Left lung (tissue), 10 donors: ENCODE results near the gene RGS10. TPM values are rescaled to one million over a fixed set of nuclear protein-coding genes. Genes with fewer than 3 reads are reported as not detected.

Experiments
- ATAC-seq: fragments of 200-7000 bp; cut with Tn5 transposase; one replicate; pipeline ENCODE4 v1.9.1; 2020; ENCODE audit warnings: moderate library complexity
- DNase-seq, 4 donors: peaks; one replicate each; pipeline ENCODE4 v3.0.0-alpha.2; 2013 to 2020
- H3K27ac ChIP-seq, 2 donors: fragments of 200-600 bp; sonication (generic) in 1 of 2; one replicate each; pipeline versions ENCODE4 v1.5.0 to v1.8.0; 2020 to 2021
- H3K27me3 ChIP-seq, 2 donors: fragments of 200-600 bp; sonication (generic) in 1 of 2; one replicate each; pipeline versions ENCODE4 v1.5.0 to v1.8.0; 2020 to 2021
- H3K36me3 ChIP-seq, 2 donors: fragments of 200-600 bp; sonication (generic) in 1 of 2; one replicate each; pipeline versions ENCODE4 v1.5.0 to v1.8.0; 2020 to 2021
- H3K4me1 ChIP-seq, 2 donors: fragments of 200-600 bp; one replicate each; pipeline ENCODE4 v1.8.0; 2021
- H3K4me3 ChIP-seq, 2 donors: fragments of 200-600 bp; sonication (generic) in 1 of 2; one replicate each; pipeline versions ENCODE4 v1.5.0 to v1.8.0; 2020 to 2021; ENCODE audit warnings: mild to moderate bottlenecking in 1 of 2
- H3K9me3 ChIP-seq, 2 donors: fragments of 200-600 bp; sonication (generic) in 1 of 2; one replicate each; pipeline versions ENCODE4 v1.5.0 to v1.8.0; 2020 to 2021
- intact Hi-C, 2 donors: fragments of 100-400 bp; cut with DNase I; formaldehyde crosslinking; loops; one replicate each; pipeline versions ENCODE4 v1.11.2 to v1.14.2; 2022
- polyA plus RNA-seq, 6 donors: library from polyadenylated mRNA; unstranded; fragments of 120-200 nt; gene quantifications; one replicate each; pipeline ENCODE4 v1.2.1, GENCODE V29; 2013; ENCODE audit not compliant: insufficient read length in 6 of 6
- total RNA-seq, 2 donors: library from RNA; stranded (reverse); fragmentation: NEBNext Ultra II Directional; extraction: Animal tissue kit (Norgen Biotek cat#: 25700); gene quantifications; one replicate each; pipeline ENCODE4 v1.2.1, GENCODE V29; 2021
- TF ChIP-seq, protein P1 (sequence below), 2 donors: fragments of 200-600 bp; sonication (generic) in 1 of 2; IDR thresholded peaks; one replicate each; pipeline versions ENCODE4 v1.5.0 to v1.8.0; 2021; ENCODE audit warnings: antibody characterized with exemption in 2 of 2
- donor health status: DM: no; HTN: yes; CAD: no.
- donor health status: DM: no; HTN: no; CAD: no.

RGS10 gene
- total and polyA plus RNA-seq, 8 donors = 9.8 to 26.7 (median 13.3) TPM

DNA sequence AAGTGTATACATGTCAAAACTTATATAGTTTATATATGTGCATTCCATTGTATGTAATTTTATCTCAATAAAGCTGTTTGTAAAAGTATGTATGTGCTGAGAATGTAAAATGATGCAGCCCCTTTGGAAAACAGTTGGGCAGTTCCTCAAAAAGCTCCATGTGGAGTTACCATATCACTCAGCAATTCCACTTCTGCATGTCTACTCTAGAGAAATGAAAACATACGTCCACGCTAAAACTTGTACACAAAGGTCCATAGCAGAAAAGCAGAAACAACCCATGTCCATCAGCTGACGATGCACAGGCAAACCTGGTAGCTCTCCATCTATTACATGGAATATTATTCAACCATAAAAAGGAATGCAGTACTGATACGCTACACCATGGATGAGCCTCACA, 8.3 kb upstream of the RGS10 start:
- H3K27ac ChIP-seq = no peak overlapping the region
- H3K36me3 ChIP-seq = no peaks in the 10 kb centered on the region
- H3K27me3 ChIP-seq = peaks cover 3 to 4% of the 10 kb centered on the region in 2 donors
- no peaks in the 10 kb centered on the region for H3K4me1 ChIP-seq
- TF ChIP-seq, protein P1, sequence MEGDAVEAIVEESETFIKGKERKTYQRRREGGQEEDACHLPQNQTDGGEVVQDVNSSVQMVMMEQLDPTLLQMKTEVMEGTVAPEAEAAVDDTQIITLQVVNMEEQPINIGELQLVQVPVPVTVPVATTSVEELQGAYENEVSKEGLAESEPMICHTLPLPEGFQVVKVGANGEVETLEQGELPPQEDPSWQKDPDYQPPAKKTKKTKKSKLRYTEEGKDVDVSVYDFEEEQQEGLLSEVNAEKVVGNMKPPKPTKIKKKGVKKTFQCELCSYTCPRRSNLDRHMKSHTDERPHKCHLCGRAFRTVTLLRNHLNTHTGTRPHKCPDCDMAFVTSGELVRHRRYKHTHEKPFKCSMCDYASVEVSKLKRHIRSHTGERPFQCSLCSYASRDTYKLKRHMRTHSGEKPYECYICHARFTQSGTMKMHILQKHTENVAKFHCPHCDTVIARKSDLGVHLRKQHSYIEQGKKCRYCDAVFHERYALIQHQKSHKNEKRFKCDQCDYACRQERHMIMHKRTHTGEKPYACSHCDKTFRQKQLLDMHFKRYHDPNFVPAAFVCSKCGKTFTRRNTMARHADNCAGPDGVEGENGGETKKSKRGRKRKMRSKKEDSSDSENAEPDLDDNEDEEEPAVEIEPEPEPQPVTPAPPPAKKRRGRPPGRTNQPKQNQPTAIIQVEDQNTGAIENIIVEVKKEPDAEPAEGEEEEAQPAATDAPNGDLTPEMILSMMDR (IDR thresholded peaks at IDR 0.05) = no peak
- intact Hi-C loops = no loop called here
- H3K9me3 ChIP-seq = no peaks in the 10 kb centered on the region
- no peak overlapping the region for H3K4me3 ChIP-seq
- ATAC-seq (no peak), DNase-seq (no peak)

DNA sequence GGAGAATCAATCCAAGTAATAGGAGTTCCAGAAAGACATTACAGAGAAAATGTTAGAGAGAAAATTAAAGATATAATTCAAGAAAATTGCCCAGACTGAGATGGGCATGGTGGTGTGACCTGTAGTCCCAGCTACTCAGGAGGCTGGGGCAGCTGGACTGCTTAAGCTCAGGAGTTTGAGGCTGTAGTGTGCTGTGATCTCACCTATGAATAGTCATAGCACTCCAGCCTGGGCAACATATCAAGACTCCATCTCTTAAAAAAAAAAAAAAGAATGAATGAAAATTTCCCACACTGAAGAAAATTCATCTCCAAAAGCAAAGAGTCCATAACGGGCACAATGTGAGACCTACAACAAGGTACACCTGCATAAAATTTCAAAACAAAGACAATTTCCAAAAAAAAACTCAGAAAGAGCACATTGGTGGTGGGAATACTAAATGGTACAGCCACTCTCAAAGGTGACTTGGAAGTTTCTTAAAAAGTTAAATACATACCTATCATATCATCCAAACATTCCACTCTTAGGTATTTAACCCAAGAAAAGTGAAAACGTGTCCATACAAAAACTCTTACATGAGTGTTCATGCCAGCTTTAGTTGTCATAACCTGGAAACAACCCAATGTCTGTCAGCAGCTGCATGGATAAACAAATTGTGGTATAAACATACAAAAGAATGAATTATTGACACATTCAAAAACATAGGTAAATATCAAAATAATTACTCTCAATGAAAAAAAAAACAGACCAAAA, 6.9 kb upstream of the RGS10 start:
- no peaks in the 10 kb centered on the region for H3K36me3 ChIP-seq
- TF ChIP-seq, protein P1 (IDR thresholded peaks at IDR 0.05) = no peak
- peaks cover 3 to 15% of the 10 kb centered on the region in 2 donors for H3K27me3 ChIP-seq
- H3K4me1 ChIP-seq = no peaks in the 10 kb centered on the region
- H3K4me3 ChIP-seq = no peak overlapping the region
- no peak for ATAC-seq
- H3K9me3 ChIP-seq = no peaks in the 10 kb centered on the region
- intact Hi-C loops = no loop called here
- no peak for DNase-seq
- no peak overlapping the region for H3K27ac ChIP-seq

DNA sequence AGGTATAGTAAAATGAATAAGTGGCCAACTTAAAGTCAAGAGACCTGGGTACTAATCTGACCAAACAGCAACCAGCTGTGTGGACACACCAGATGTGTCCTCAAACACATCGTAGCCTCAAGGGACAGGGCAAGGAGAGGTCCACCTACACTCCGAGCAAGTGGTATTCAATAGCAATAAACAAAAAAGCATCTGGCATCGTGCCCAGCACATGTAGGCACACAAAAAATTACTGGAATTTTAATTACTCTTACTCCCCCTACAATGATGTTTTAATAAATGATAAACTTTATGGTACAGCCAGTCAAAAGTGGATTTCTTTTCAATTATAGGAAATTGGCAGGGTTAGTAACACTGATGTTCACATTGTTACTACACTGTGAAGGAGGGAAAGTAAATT, 3.5 kb upstream of the RGS10 start:
- intact Hi-C loops = no loop called here
- Histone ChIP-seq H3K9me3 (no peaks in the 10 kb centered on the region), H3K36me3 (no peaks in the 10 kb centered on the region), H3K27ac (no peak overlapping the region), H3K4me3 (no peak overlapping the region), H3K27me3 (peaks cover 9 to 49% of the 10 kb centered on the region in 2 donors), H3K4me1 (peaks cover 0 to 22% of the 10 kb centered on the region in 2 donors)
- DNase-seq (no peak), ATAC-seq (no peak)
- TF ChIP-seq, protein P1 (IDR thresholded peaks at IDR 0.05) = no peak

DNA sequence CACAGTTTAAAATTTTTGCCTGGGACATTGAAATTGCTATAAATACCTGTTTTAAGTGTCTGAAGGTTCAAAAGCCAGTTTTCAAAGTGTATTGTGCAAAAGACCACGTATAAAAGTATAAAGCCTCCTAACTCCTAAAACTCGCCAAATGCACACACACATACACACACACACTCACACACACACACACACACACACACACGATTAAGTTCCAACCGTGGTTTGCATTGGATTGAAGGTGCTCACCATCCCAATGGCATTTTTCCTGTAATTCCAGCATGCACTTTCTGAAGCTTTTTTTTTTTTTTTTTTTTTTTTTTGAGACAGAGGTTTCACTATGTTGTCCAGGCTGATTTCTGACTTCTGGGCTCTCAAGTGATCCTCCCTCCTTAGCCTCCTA, 2.8 kb upstream of the RGS10 start:
- no peaks in the 10 kb centered on the region for H3K9me3 ChIP-seq
- no peaks in the 10 kb centered on the region for H3K36me3 ChIP-seq
- no peak overlapping the region for H3K27ac ChIP-seq
- intact Hi-C loops = no loop called here
- no peak overlapping the region for H3K4me3 ChIP-seq
- peaks cover 0 to 22% of the 10 kb centered on the region in 2 donors for H3K4me1 ChIP-seq
- DNase-seq = no peak
- TF ChIP-seq, protein P1 (IDR thresholded peaks at IDR 0.05) = no peak
- no peak for ATAC-seq
- H3K27me3 ChIP-seq = peaks cover 9 to 56% of the 10 kb centered on the region in 2 donors

DNA sequence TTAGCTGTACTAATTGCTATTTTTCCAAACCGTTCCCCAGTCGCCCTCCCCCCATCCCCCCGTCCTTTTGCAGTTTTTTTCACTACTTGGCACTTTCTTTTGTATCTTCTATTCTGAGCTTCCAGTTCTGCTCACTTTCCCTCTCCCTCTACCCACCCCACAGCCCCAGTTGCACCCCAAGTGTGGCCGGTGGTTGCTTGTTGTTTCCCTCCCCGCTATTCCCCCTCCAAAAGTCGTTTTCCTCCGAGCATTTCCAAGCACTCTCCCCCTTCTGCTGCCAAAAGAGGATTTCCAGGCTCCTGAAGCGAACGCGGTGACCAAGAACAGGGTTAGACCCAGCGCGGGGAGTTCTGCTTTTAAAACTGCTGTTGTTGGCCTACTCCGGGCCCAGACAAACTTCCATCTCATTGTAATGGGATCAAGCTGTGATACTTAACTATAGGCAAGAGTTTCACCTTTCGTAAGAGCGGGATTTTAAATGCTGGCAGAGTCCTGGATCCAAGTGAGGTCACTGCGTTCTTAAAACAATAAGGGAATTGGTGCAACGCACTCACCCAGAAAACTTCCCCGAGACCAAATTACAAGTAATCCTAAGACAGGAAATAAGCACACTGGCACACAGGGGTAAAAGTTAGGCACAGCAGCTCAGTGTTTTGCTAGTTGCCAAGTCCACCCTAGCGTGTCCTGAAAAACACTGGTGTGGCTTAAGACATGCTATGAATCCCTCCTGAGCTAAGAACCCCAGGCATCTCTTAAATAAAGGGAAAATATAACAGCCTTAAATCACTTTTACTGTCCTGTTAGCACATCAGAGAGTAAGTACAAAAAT, 1.5 kb upstream of the RGS10 start:
- H3K4me3 ChIP-seq = no peak overlapping the region
- H3K27ac ChIP-seq = no peak overlapping the region
- H3K9me3 ChIP-seq = no peaks in the 10 kb centered on the region
- DNase-seq (no peak), ATAC-seq (no peak)
- H3K36me3 ChIP-seq = no peaks in the 10 kb centered on the region
- peaks cover 0 to 25% of the 10 kb centered on the region in 2 donors for H3K4me1 ChIP-seq
- intact Hi-C loops = no loop called here
- peaks cover 7 to 56% of the 10 kb centered on the region in 2 donors for H3K27me3 ChIP-seq
- TF ChIP-seq, protein P1 (IDR thresholded peaks at IDR 0.05) = no peak
